Cardiac fibroblast (primary cell): ENCODE results near the gene OR6X1.

ENCODE experiments used
- DNase-seq, 2 donors: peaks; one replicate each; pipeline versions ENCODE4 v3.0.0 to v3.0.0-alpha.2; 2010; ENCODE audit warnings: low read depth in 2 of 2
- H3K4me3 ChIP-seq, 2 donors: replicated peaks in 1 of 2; 1 replicate in 1 of 2; 2 replicates in 1 of 2; pipeline ENCODE4 v1.5.1; 2011; ENCODE audit warnings: low read depth in 2 of 2, low read length in 2 of 2, mild to moderate bottlenecking in 2 of 2, moderate library complexity in 1 of 2
- CTCF ChIP-seq: IDR thresholded peaks from one replicate; pipeline ENCODE4 v1.5.1; 2011; ENCODE audit warnings: low read depth, mild to moderate bottlenecking, low read length, inconsistent platforms

Gene OR6X1

GRCh38 chr11:123754101-123754568, at the start of gene OR6X1:
Gene OR6X1 (minus strand): TSS chr11:123754518. CDS start chr11:123754518, 0 bp downstream.
- no peak for TF ChIP-seq CTCF
- no peak for DNase-seq

GRCh38 chr11:123801765-123802164, 47.4 kb upstream of the OR6X1 start:
- no peak for TF ChIP-seq CTCF
- no peak overlapping the region for H3K4me3 ChIP-seq
- DNase-seq, result no peak

More at GRCh38 chr11:123754101-123754568, at the start of gene OR6X1:
- no peak within 1 kb of the TSS for H3K4me3 ChIP-seq

GRCh38 chr11:123800036-123800435, 45.7 kb upstream of the OR6X1 start:
- TF ChIP-seq CTCF, result no peak
- no peak for DNase-seq
- no peak overlapping the region for H3K4me3 ChIP-seq

- DNase-seq, result no peak
- no peak for TF ChIP-seq CTCF
- H3K4me3 ChIP-seq, result no peak overlapping the region
Observed at GRCh38 chr11:123799438-123799837, 45.1 kb upstream of the OR6X1 start.

GRCh38 chr11:123798513-123799252, 44.4 kb upstream of the OR6X1 start:
- no peak for TF ChIP-seq CTCF
- DNase-seq, result peak; percentile 37 to 44
- H3K4me3 ChIP-seq, result no peak overlapping the region

GRCh38 chr11:123798079-123798478, 43.8 kb upstream of the OR6X1 start:
- no peak overlapping the region for H3K4me3 ChIP-seq
- no peak for TF ChIP-seq CTCF
- DNase-seq, result peak; percentile 28 to 48
